ENCODE measurements around the gene CDK8.
"Not testable (repeated sequence)": the region's sequence is repeated elsewhere in the genome, so short reads cannot be mapped to it uniquely, and the experiment has no call there.

The CDK8 gene

DNA sequence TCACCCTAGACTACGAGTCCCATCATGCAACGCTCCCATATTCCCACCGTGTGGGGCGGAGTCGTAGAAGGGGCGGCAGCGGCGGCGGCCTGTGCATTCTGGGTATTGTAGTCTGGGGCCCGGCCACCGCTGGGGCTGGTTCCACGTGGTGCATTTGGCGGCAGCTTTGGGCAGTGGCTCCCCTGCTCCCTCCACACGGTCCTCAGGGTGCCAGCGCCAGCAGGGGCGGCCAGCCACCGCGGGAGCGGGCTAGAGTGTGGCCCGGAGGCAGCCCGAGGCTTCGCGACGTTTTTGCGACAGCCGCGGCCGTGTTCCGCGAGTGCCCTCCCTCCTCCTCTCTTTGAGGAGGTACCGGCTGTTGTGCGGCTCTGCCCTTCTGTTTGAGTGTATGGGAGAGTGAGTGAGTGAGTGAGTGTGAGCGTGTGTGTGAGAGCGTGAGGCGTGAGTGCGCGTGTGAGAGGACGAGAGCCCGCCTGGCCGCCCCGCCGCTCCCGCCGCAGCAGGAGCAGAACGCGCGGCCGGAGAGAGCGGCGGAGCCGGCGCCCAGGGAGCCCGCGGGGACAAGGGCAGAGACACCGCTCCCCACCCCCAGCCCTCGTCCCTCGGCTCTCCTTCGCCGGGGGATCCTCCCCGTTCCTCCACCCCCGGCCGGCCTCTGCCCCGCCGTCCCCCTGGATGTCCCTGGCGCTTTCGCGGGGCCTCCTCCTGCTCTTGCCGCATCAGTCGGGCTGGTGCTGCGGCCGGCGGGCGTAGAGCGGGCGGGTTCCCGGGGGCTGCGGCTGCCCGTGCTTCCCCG, at the start of gene CDK8:
TSS of gene CDK8 (plus strand) at position 343 of the 796 bp plus-strand sequence. CDS start 513 bp downstream, outside the sequence.
- peak; percentile 70 for DNase-seq (ENCODE audit: low spot score)

DNA sequence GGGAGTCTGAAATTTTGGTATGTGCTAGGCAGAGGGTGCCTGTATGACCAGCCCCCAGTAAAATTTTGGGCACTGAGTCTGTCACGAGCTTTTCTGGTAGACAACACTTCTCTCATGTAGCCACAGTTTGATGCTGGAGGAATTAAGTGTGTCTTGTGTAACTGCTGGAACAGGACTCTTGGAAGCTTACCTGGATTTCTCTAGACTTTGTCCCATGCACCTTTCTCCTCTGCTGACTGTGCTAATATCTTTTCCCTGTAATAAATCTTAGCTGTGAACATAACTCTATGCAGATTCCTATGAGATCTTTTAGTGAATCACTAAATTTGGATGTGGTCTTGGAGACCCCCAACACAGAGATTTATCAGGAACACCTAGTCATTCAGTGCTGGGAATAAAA, 45.6 kb upstream of the CDK8 start:
- DNase-seq (ENCODE audit: low spot score) = no peak

GRCh38 chr13:26213345-26213744, 40.6 kb upstream of the CDK8 start:
- no peak for DNase-seq (ENCODE audit: low spot score)

GRCh38 chr13:26213982-26214381, 39.9 kb upstream of the CDK8 start:
- no peak for DNase-seq (ENCODE audit: low spot score)

GRCh38 chr13:26216042-26216441, 37.9 kb upstream of the CDK8 start:
- DNase-seq (ENCODE audit: low spot score) = no peak

DNA sequence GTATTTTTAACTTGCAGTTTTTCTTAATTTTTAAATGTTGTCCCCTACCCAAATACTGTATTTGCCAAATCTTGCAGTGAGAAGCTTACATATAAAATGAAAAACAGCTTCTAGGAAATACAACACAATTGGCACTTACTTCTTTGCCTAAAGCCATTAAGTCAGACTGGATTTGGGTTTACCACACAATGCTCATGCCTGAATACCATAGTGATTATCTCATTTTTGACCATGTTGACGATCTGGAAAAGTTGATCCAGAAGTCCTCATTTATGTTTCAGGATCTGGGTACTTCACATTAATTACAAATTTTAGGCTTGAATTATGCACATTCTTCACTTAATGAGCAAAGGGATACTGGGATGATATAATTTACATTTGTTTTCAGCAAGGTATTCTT, 34.2 kb upstream of the CDK8 start:
- no peak for DNase-seq (ENCODE audit: low spot score)

DNA sequence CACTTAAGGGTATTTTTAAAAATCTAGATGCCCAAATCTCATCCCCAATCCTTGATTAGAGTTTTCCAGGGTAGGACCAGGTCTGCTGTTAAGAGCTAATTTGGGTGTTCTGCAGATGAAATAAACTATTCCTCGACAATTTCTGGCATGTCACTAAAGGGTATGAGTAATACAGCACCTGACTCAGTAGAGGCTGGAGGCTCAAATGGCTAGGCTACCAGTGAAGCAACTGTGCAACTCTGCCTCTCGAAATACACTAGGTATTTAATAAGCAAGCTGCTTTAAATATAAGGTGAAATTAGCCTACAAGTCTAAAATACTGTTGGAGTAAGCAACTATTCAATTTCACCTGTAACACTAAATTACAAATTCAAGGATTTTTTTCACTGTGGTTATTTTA, 33.4 kb upstream of the CDK8 start:
- DNase-seq (ENCODE audit: low spot score) = no peak

GRCh38 chr13:26221399-26221720, 32.6 kb upstream of the CDK8 start:
- no peak for DNase-seq (ENCODE audit: low spot score)

- peak; percentile 95 for DNase-seq (ENCODE audit: low spot score)
Observed at GRCh38 chr13:26221721-26222519, 32.0 kb upstream of the CDK8 start, which contains the start of gene RNF6. RNF6 (minus strand) TSS chr13:26222314; CDS start chr13:26219649, 2,665 bp downstream.

GRCh38 chr13:26222520-26223046, 31.3 kb upstream of the CDK8 start:
- peak; percentile 53 for DNase-seq (ENCODE audit: low spot score)

DNA sequence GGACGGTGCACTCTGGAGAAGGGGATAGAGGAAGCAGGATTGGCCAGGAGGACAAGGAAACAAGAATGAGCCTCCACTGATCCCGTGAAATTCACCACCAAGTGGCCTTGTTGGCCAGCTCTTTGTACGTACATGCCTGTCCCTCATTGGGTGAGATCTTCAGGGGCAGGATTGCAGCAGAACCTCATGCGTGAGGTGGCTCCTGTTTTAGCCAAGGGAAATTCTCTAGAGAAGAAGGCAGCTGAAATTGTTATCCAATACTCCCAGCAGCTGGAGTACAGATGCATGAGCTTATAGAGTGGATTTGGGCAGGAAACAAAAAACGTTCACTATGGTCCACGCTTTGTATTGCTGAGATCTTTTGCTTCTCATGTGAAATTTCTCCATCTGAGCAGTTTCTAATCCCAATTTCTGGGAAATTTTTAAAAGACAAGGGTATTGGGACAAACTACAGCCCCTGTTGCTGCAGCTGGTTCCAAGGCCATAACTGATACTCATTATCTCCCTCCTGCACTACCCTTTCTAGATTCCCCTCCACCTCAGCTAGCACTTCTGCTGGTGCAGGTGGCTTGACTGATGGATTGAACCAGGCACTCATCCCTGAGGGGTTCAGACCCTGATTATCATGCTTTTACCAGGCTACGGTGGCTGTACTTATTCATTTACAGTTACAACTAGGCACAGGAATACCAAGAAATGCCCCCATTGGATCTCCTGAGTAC, 27.9 kb upstream of the CDK8 start:
- no peak for DNase-seq (ENCODE audit: low spot score)

DNA sequence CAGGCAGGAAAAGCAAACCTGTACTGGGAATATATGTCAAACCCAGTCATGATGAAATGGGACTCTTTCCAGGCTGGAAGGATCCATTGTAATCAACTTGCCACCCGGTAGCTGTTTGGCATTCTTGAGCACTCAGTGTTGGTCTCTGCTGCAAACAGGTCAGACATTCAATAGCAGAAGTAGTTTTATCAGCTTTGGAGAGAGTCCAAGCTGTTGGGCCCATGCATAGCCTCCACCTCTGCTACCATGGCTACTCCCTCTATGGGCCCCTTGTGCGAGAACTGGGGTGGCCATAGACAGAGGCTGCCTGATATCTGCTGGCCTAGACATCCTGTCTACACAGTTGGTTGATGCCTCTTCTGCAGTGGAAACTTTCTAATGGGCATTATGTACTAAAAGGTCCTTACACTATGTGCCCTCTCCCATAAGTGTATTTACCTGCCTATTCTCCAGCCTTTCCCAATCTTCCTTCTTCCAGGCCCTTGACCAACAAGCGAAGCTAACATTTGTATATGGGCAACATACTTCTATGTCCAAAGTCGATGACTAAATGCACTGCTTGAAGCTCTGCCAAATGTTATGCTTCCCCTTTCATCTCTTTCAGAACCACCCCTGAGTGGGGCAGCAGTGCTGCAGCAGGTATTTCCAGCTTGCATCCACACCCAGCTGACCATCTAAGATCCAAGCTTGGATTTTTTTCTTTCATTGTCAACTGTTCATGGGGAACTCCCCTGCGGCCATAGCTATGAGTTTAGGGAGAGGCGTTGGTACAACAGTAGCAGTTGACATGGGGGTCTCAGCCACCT, 26.6 kb upstream of the CDK8 start:
- no peak for DNase-seq (ENCODE audit: low spot score)

DNA sequence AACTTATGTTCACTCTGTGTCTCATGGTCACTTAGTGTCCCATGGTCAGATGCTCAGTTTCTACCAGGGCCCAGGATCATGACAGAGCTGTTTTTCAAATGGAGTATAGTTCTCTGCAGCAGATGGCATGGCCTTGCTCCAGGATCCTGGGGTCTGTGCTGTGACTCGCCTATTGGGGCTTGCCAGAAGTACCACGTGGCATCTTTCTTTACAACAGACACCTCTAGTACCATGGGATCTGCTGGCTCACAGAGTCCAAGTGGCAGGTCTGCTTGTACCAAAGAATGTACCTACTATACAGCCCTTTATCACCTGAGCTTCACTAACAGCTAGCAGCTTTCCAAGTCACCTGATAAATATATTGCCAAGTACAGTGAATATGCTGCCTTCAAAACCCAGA, 25.8 kb upstream of the CDK8 start:
- no peak for DNase-seq (ENCODE audit: low spot score)

DNA sequence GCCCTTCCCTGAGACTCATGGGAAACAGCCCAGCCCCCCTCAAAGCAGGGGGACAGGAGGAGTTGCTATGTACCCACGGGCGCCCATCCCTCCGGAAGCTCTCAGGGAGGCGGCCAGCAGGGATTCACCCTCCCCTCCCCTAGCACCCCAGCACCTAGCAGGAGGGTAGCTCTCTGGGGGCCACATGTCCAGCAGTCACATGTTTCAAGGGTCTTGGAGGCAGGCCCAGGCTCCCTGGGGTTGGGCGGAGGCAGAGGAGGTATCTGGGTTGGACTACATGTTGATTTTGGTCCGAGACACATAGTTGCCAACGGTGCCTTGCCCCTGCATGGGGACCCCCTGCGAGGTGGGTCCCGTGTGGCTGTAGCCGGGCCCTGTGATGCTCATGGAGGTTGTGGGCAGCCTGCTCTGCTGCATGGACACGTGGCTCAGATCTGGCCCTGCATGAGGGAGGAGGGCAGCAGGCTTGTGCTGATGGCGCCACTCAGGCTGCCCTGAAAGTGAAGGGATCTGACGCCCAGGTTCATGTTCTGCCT, 24.8 kb upstream of the CDK8 start:
- no peak for DNase-seq (ENCODE audit: low spot score)

GRCh38 chr13:26230703-26231102, 23.2 kb upstream of the CDK8 start:
- DNase-seq (ENCODE audit: low spot score) = no peak

GRCh38 chr13:26236296-26236695, 17.6 kb upstream of the CDK8 start:
- DNase-seq (ENCODE audit: low spot score) = no peak

GRCh38 chr13:26246154-26246553, 7.8 kb upstream of the CDK8 start:
- DNase-seq (ENCODE audit: low spot score) = no peak

- DNase-seq (ENCODE audit: low spot score) = no peak
Observed at GRCh38 chr13:26247011-26247410, 6.9 kb upstream of the CDK8 start.

DNA sequence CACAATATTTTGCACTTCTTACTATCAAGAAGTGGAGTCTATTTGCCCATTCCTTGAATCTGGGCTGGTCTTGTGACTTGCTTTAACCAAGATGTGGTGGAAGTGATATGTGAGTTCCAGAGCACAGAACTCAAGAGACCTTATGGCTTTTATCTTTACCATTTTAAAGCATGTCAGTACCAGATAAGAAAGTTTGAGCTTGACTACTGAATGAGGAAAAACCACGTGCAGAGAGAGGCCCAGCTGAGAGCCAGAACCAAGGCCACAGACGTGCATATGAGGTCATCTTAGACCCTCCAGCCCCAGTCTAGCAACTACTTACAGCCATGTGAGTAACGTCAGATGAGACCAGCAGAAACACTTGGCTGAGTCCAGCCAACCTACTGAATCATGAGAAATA, 6.3 kb upstream of the CDK8 start:
- DNase-seq (ENCODE audit: low spot score) = no peak

- no peak for DNase-seq (ENCODE audit: low spot score)
Observed at GRCh38 chr13:26249551-26249950, 4.4 kb upstream of the CDK8 start.

DNA sequence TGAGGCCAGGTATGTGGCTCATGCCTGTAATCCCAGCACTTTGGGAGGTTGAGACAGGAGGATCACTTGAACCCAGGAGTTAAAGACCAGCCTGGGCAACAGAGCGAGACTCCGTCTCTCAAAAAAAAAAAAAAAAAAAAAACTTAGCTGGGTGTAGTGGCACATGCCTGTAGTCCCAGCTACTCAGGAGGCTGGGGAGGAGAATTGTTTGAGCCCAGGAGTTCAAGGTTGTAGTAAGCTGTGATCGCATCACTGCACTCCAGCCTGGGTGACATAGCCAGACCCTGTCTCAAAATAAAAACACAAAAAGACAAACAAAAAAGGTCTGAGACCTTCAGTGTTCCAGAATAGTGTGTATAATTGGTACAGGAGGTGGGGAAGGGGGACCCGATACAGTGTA, 1.9 kb upstream of the CDK8 start:
- DNase-seq (ENCODE audit: low spot score) = not testable (repeated sequence)
